B cell (primary cell): ENCODE results near the gene EGFLAM. TPM values are rescaled to one million over a fixed set of nuclear protein-coding genes. Genes with fewer than 3 reads are reported as not detected.

Experiments used
- ATAC-seq: fragments of 200-7000 bp; cut with Tn5 transposase; one replicate; pipeline ENCODE4 v1.10.0; 2021; ENCODE audit warnings: low read depth, mild to moderate bottlenecking, moderate number of reproducible peaks, moderate library complexity
- CTCF ChIA-PET: fragments of 350-600 bp; sonication (Branson Sonifier 250); formaldehyde crosslinking; loops from one replicate; lab custom pipeline; 2021; ENCODE audit warnings: antibody characterized with exemption, inconsistent platforms; lab: Charles Lee
- POLR2A ChIA-PET: fragments of 350-600 bp; sonication (Branson Sonifier 250); formaldehyde crosslinking; loops from one replicate; lab custom pipeline; 2021; ENCODE audit warnings: antibody characterized with exemption; lab: Charles Lee
- DNase-seq: peaks from one replicate; pipeline ENCODE4 v3.0.0; 2013
- H2AFZ ChIP-seq: 2 replicates; pipeline ENCODE4 v1.6.1; 2012; ENCODE audit warnings: mild to moderate bottlenecking, low read depth, low read length; ENCODE audit not compliant: insufficient read depth, poor library complexity, severe bottlenecking
- H3K27ac ChIP-seq, 2 donors: 1 replicate in 1 of 2; 2 replicates in 1 of 2; pipeline ENCODE4 v1.5.1; 2012 to 2013; ENCODE audit warnings: low read length in 2 of 2, mild to moderate bottlenecking in 2 of 2, moderate library complexity in 1 of 2
- H3K27me3 ChIP-seq, 4 experiments: fragments of 200-600 bp in 1 of 4; sonication (generic) in 1 of 4; replicated peaks in 1 of 4; 1 replicate in 2 of 4; 2 replicates in 2 of 4; pipeline versions ENCODE4 v1.6.1 to v1.7.0; 2013 to 2016; ENCODE audit warnings: low read length in 3 of 4, mild to moderate bottlenecking in 2 of 4, mixed read lengths in 1 of 4, moderate library complexity in 1 of 4; ENCODE audit not compliant: insufficient read depth in 4 of 4, control insufficient read depth in 3 of 4; ENCODE audit errors: control extremely low read depth in 1 of 4
- H3K36me3 ChIP-seq, 2 experiments: replicated peaks in 1 of 2; 1 replicate in 1 of 2; 2 replicates in 1 of 2; pipeline versions ENCODE4 v1.6.1 to v1.7.1; 2013; ENCODE audit warnings: low read length in 1 of 2; ENCODE audit not compliant: insufficient read depth in 2 of 2, control insufficient read depth in 1 of 2; ENCODE audit errors: control extremely low read depth in 1 of 2, extremely low read depth in 1 of 2
- H3K4me1 ChIP-seq, 2 donors: fragments of 200-600 bp in 1 of 2; sonication (generic) in 1 of 2; 1 replicate in 1 of 2; 2 replicates in 1 of 2; pipeline versions ENCODE4 v1.5.1 to v1.6.1; 2013 to 2017; ENCODE audit warnings: low read length in 2 of 2; ENCODE audit not compliant: control insufficient read depth in 2 of 2, insufficient read depth in 2 of 2
- H3K4me2 ChIP-seq: replicated peaks from 2 replicates; pipeline ENCODE3; 2012; ENCODE audit warnings: mild to moderate bottlenecking, low read depth, low read length; ENCODE audit not compliant: poor library complexity, severe bottlenecking
- H3K4me3 ChIP-seq, 5 experiments: fragments of 200-600 bp in 1 of 5; sonication (generic) in 1 of 5; 1 replicate in 3 of 5; 2 replicates in 2 of 5; pipeline versions ENCODE4 v1.5.1 to v1.7.0; 2011 to 2016; ENCODE audit warnings: low read length in 4 of 5, mild to moderate bottlenecking in 4 of 5, low read depth in 2 of 5, control low read depth in 1 of 5, moderate library complexity in 1 of 5; ENCODE audit not compliant: insufficient read depth in 1 of 5; ENCODE audit errors: control extremely low read depth in 1 of 5, extremely low read depth in 1 of 5
- H3K79me2 ChIP-seq: fragments of 200-600 bp; sonication (generic); one replicate; pipeline ENCODE4 v1.6.0; 2016; ENCODE audit warnings: low read length; ENCODE audit not compliant: control insufficient read depth, insufficient read depth
- H3K9ac ChIP-seq: fragments of 200-600 bp; sonication (generic); 2 replicates; pipeline ENCODE4 v1.6.1; 2017; ENCODE audit warnings: mild to moderate bottlenecking, low read length, moderate library complexity
- H3K9me3 ChIP-seq, 3 donors: one replicate each; pipeline versions ENCODE4 v1.6.1 to v1.7.1; 2013; ENCODE audit warnings: low read length in 2 of 3; ENCODE audit not compliant: control insufficient read depth in 2 of 3, insufficient read depth in 1 of 3; ENCODE audit errors: control extremely low read depth in 1 of 3
- H4K20me1 ChIP-seq: 2 replicates; pipeline ENCODE4 v1.6.0; 2012; ENCODE audit warnings: mild to moderate bottlenecking, low read length; ENCODE audit not compliant: insufficient read depth, control insufficient read depth, poor library complexity, severe bottlenecking
- H3K27ac Mint-ChIP-seq: one replicate; pipeline ENCODE4 v1.8.0; 2021; ENCODE audit warnings: mixed read lengths
- H3K27me3 Mint-ChIP-seq: one replicate; pipeline ENCODE4 v1.8.0; 2021; ENCODE audit warnings: mixed read lengths
- H3K4me1 Mint-ChIP-seq: one replicate; pipeline ENCODE4 v1.8.0; 2021; ENCODE audit warnings: mixed read lengths
- H3K4me3 Mint-ChIP-seq: one replicate; pipeline ENCODE4 v1.8.0; 2021; ENCODE audit warnings: mixed read lengths
- H3K9me3 Mint-ChIP-seq: one replicate; pipeline ENCODE4 v1.8.0; 2022; ENCODE audit warnings: mixed read lengths; ENCODE audit not compliant: insufficient read depth
- EZH2 ChIP-seq: IDR thresholded peaks from 2 replicates; pipeline ENCODE4 v1.6.1; 2012; ENCODE audit warnings: borderline replicate concordance, low read depth, mild to moderate bottlenecking, moderate library complexity, low read length; ENCODE audit not compliant: insufficient read depth, poor library complexity, severe bottlenecking
- WGBS: methylation state at CpG from one replicate; pipeline ENCODE4 v1.1.5; 2013; ENCODE audit warnings: missing lambda C conversion rate; ENCODE audit not compliant: insufficient coverage; 5-methylcytosine and 5-hydroxymethylcytosine counted together
- intact Hi-C: fragments of 100-400 bp; cut with micrococcal nuclease; formaldehyde crosslinking; loops from one replicate; pipeline ENCODE4 v1.10.0; 2022
- polyA plus RNA-seq: library from polyadenylated mRNA; depleted of rRNA; stranded (reverse); fragments of >200 nt; gene quantifications from 2 replicates; pipeline ENCODE4 v1.2.3, GENCODE V29; 2012
- total RNA-seq, 2 donors: library from RNA; stranded (reverse); fragments of 120-200 nt in 1 of 2; gene quantifications; 1 replicate in 1 of 2; 2 replicates in 1 of 2; pipeline versions ENCODE4 v1.2.3 to v1.2.4, GENCODE V29; 2013 to 2022
- TF ChIP-seq, protein P1 (sequence below): fragments of 200-600 bp; IDR thresholded peaks from one replicate; pipeline ENCODE4 v1.8.0; 2022; ENCODE audit warnings: antibody characterized with exemption, mild to moderate bottlenecking

The EGFLAM gene
- total and polyA plus RNA-seq, 2 donors (not counting 1 experiment from before 2014, with no cell fraction given) = not detected

DNA sequence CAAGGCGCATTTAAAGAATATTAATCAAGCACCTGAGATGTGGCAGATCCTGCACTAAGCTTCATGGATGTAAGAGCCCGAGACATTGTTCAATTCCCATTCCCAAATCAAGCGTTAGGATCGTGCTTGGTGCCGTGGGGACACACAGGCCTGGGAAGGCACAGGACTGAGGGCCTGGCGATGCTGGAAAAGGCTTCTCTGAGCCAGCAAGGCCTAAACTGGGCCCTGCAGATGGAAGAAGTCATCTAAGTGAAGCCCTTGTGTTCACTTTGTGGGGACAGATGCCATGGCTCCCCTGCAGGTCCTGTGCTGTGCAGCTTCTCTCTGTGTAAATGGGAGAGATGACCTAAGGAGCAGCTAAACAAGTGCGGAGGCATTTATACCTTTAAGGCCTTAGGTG, 214.2 kb downstream of the EGFLAM start:
- H3K4me3 Mint-ChIP-seq = no peak overlapping the region
- Histone ChIP-seq H3K4me3 (no peak overlapping the region), H2AFZ (no peak overlapping the region), H3K4me2 (no peak overlapping the region), H3K9me3 (peaks cover 0 to 30% (median 0%) of the 10 kb centered on the region in 3 donors), H3K36me3 (no peaks in the 10 kb centered on the region), H3K9ac (no peak overlapping the region), H3K27ac (no peak overlapping the region), H3K4me1 (no peaks in the 10 kb centered on the region), H3K79me2 (no peaks in the 10 kb centered on the region), H3K27me3 (peaks cover 0 to 38% (median 16%) of the 10 kb centered on the region in 4 experiments), H4K20me1 (no peaks in the 10 kb centered on the region)
- no peaks in the 10 kb centered on the region for H3K9me3 Mint-ChIP-seq
- peaks cover 70% of the 10 kb centered on the region for H3K27me3 Mint-ChIP-seq
- TF ChIP-seq, protein P1, sequence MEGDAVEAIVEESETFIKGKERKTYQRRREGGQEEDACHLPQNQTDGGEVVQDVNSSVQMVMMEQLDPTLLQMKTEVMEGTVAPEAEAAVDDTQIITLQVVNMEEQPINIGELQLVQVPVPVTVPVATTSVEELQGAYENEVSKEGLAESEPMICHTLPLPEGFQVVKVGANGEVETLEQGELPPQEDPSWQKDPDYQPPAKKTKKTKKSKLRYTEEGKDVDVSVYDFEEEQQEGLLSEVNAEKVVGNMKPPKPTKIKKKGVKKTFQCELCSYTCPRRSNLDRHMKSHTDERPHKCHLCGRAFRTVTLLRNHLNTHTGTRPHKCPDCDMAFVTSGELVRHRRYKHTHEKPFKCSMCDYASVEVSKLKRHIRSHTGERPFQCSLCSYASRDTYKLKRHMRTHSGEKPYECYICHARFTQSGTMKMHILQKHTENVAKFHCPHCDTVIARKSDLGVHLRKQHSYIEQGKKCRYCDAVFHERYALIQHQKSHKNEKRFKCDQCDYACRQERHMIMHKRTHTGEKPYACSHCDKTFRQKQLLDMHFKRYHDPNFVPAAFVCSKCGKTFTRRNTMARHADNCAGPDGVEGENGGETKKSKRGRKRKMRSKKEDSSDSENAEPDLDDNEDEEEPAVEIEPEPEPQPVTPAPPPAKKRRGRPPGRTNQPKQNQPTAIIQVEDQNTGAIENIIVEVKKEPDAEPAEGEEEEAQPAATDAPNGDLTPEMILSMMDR = no peak
- no peak for TF ChIP-seq EZH2
- 92% methylated on average over 7 of the region's 7 CpGs for WGBS
- no peaks in the 10 kb centered on the region for H3K4me1 Mint-ChIP-seq
- CTCF ChIA-PET = no interaction called here
- ATAC-seq (no peak), DNase-seq (no peak)
- H3K27ac Mint-ChIP-seq = no peak overlapping the region
- POLR2A ChIA-PET = no interaction called here
- intact Hi-C loops = no loop called here

DNA sequence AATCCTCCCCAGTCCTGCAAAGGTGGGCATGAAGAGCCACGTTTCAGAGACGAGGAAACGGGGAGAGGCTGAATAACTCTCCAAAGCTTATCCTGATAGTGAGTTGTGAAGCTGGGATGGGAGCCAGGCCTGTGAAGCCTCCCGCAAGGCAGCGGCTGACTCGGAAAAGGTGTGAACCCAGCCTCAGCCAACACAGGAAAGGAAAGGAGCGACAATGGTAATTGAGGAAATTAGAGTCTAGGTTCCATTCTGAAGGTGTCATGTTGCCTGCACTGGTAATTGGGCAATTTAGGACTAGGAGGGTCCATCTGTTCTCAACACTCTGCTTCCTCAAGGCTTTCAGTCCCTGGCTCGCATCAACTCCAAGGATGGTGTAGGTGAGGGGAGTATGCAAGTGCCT, 214.6 kb downstream of the EGFLAM start:
- TF ChIP-seq, protein P1 = no peak
- no peak for TF ChIP-seq EZH2
- peak overlapping the region; percentile 10 for H3K27ac Mint-ChIP-seq

More for the DNA sequence above, 214.6 kb downstream of the EGFLAM start:
- Mint-ChIP-seq H3K9me3 (no peaks in the 10 kb centered on the region), H3K4me1 (no peaks in the 10 kb centered on the region), H3K4me3 (no peak overlapping the region), H3K27me3 (peaks cover 65% of the 10 kb centered on the region)
- WGBS = 39% methylated on average over 4 of the region's 8 CpGs
- Histone ChIP-seq H3K36me3 (no peaks in the 10 kb centered on the region), H3K4me2 (no peak overlapping the region), H3K4me1 (no peaks in the 10 kb centered on the region), H3K27me3 (peaks cover 0 to 34% (median 14%) of the 10 kb centered on the region in 4 experiments), H4K20me1 (no peaks in the 10 kb centered on the region), H3K79me2 (no peaks in the 10 kb centered on the region), H3K4me3 (no peak overlapping the region), H3K9me3 (peaks cover 0 to 25% (median 0%) of the 10 kb centered on the region in 3 donors), H3K9ac (no peak overlapping the region), H2AFZ (no peak overlapping the region), H3K27ac (no peak overlapping the region)
- intact Hi-C loops = no loop called here
- no peak for DNase-seq
- CTCF ChIA-PET = no interaction called here
- POLR2A ChIA-PET = no interaction called here
- no peak for ATAC-seq
